Measurements from ENCODE around the gene TMC3. TPM values are rescaled to one million over a fixed set of nuclear protein-coding genes. Genes with fewer than 3 reads are reported as not detected.
A peak's percentile ranks its signal among the peaks of the same experiment; 100 is the strongest.

The TMC3 gene
- polyA plus RNA-seq, 1 of the 3 experiments (the other 2 are of a cell fraction), result not detected

DNA sequence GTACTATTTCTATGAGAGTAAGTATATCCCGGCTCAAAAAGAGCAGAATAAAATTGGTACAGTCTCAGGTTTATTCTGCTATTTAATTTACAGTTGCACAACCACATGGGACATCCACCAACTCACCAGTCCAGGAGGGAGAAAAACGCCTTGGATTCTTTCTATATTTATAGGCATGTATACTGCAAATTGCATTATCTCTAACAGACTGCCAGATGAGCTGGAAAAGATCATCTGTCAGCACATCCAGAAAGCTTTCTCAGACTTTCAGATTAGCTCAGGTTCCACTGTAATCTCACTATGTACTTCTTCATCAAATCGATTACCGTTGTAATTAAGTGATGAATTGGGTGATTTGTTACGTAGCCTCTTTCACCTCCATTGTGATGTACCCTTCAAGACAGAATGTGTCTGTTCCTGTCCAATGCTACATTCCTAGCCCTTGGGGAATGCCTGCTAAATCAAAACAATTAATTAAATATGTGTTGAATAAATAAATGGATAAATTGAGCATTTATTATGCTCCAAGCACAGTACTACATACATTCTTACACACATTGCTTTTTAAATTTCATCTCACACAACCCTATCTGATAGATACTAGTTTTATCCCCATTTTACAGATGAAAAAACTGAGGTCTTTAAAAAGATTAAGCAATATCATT is 38.1 kb upstream of the TMC3 start:
- no peaks in the 10 kb centered on the region for H4K20me1 ChIP-seq (ENCODE audit: insufficient read depth)
- H3K9ac ChIP-seq, result no peak overlapping the region
- 16% methylated on average over 5 of the region's 5 CpGs for WGBS (ENCODE audit: low lambda C conversion rate)
- ChIA-PET POLR2A (interaction anchor here (0.6 kb wide), 1 partner anchor 633 kb away, joined by 3 read pairs; the partner anchor contains the start of gene MEX3B), CTCF (interaction anchor here (1.6 to 7.3 kb wide), 5 partner anchors 12 to 786 kb away, joined by 6 to 93 read pairs (median 38); partner anchors contain the start of gene MEX3B)
- peaks cover 0 to 17% of the 10 kb centered on the region in 2 experiments; a peak in 2 of 4 replicates for H3K4me1 ChIP-seq (ENCODE audit: control insufficient read depth in 1 of 2, insufficient read depth in 2 of 2, low read depth in 1 of 2, low read length in 1 of 2)
- H2AFZ ChIP-seq (ENCODE audit: low read depth), result no peak overlapping the region
- H3K9me3 ChIP-seq, result no peaks in the 10 kb centered on the region
- no peaks in the 10 kb centered on the region for H3K27me3 ChIP-seq (ENCODE audit: insufficient read depth)
- no peaks in the 10 kb centered on the region for H3K9me2 ChIP-seq
- no peak overlapping the region for H3K4me3 ChIP-seq (ENCODE audit: low read depth in 2 of 2, low read length in 1 of 2)
- H3K4me2 ChIP-seq, result no peak overlapping the region
- DNase-seq, result peak; percentile 64
- H3F3A ChIP-seq (replicated peaks; ENCODE audit: insufficient read depth), result no peaks in the 10 kb centered on the region
- no peaks in the 10 kb centered on the region for H3K79me2 ChIP-seq (ENCODE audit: insufficient read depth)
- H3K27ac ChIP-seq (ENCODE audit: low read depth in 2 of 2, low read length in 1 of 2), result no peak overlapping the region; a peak in 1 of 4 replicates
- no peaks in the 10 kb centered on the region for H3K36me3 ChIP-seq (replicated peaks in 1 of 2; ENCODE audit: control insufficient read depth in 1 of 2, insufficient read depth in 2 of 2, low read length in 1 of 2)
- TF ChIP-seq RCOR1 (IDR thresholded peaks at IDR 0.05; ENCODE audit: low read length) (peak; percentile 92), MEF2A (IDR thresholded peaks at IDR 0.05; ENCODE audit: borderline replicate concordance, low read depth) (no peak), YY1 (IDR thresholded peaks at IDR 0.05; ENCODE audit: low read depth) (no peak), RFX5 (IDR thresholded peaks at IDR 0.05; ENCODE audit: low read length) (no peak), FOXJ3 (CRISPR knock-in tag; IDR thresholded peaks at IDR 0.05) (no peak), MXI1 (IDR thresholded peaks at IDR 0.05; ENCODE audit: low read depth, low read length) (no peak), CHD2 (IDR thresholded peaks at IDR 0.05; ENCODE audit: low read length, partially characterized antibody) (peak; percentile 10), FOXM1 (IDR thresholded peaks at IDR 0.05; ENCODE audit: low read depth) (no peak), TAF1 (IDR thresholded peaks at IDR 0.05; ENCODE audit: borderline replicate concordance, low read depth, low read length) (no peak), ELF1 (IDR thresholded peaks at IDR 0.05) (no peak), TCF12 (IDR thresholded peaks at IDR 0.05) (0 out of 2 replicates have a peak, but pooled peaks have one; percentile 3), RXRA (IDR thresholded peaks at IDR 0.05; ENCODE audit: borderline replicate concordance, low read depth) (no peak), GABPA (IDR thresholded peaks at IDR 0.05; ENCODE audit: low read depth) (no peak), SMC3 (IDR thresholded peaks at IDR 0.05; ENCODE audit: low read depth, low read length) (no peak), TEAD4 (IDR thresholded peaks at IDR 0.05; ENCODE audit: borderline replicate concordance, insufficient read depth) (no peak), EP300 (IDR thresholded peaks at IDR 0.05; ENCODE audit: borderline replicate concordance in 1 of 2, low read depth in 1 of 2, low read length in 1 of 2) (peak in 1 of 2 experiments; percentile 71; a peak in 1 of 4 replicates), NFIC (IDR thresholded peaks at IDR 0.05; ENCODE audit: borderline replicate concordance) (no peak), EZH2phosphoT487 (IDR thresholded peaks at IDR 0.05; ENCODE audit: borderline replicate concordance, low read depth) (no peak), NRF1 (IDR thresholded peaks at IDR 0.05; ENCODE audit: low read depth, low read length) (no peak), GATA2 (CRISPR knock-in tag; IDR thresholded peaks at IDR 0.05) (peak; percentile 3; the same call in 1 of the 2 replicates), FOSL2 (IDR thresholded peaks at IDR 0.05; ENCODE audit: borderline replicate concordance, low read depth) (no peak), POLR2AphosphoS5 (IDR thresholded peaks at IDR 0.05; ENCODE audit: low read depth, low read length) (no peak)
- TF ChIP-seq, protein P1, sequence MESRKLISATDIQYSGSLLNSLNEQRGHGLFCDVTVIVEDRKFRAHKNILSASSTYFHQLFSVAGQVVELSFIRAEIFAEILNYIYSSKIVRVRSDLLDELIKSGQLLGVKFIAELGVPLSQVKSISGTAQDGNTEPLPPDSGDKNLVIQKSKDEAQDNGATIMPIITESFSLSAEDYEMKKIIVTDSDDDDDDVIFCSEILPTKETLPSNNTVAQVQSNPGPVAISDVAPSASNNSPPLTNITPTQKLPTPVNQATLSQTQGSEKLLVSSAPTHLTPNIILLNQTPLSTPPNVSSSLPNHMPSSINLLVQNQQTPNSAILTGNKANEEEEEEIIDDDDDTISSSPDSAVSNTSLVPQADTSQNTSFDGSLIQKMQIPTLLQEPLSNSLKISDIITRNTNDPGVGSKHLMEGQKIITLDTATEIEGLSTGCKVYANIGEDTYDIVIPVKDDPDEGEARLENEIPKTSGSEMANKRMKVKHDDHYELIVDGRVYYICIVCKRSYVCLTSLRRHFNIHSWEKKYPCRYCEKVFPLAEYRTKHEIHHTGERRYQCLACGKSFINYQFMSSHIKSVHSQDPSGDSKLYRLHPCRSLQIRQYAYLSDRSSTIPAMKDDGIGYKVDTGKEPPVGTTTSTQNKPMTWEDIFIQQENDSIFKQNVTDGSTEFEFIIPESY (IDR thresholded peaks at IDR 0.05; ENCODE audit: borderline replicate concordance, low read depth), result no peak
- TF ChIP-seq, protein P2, sequence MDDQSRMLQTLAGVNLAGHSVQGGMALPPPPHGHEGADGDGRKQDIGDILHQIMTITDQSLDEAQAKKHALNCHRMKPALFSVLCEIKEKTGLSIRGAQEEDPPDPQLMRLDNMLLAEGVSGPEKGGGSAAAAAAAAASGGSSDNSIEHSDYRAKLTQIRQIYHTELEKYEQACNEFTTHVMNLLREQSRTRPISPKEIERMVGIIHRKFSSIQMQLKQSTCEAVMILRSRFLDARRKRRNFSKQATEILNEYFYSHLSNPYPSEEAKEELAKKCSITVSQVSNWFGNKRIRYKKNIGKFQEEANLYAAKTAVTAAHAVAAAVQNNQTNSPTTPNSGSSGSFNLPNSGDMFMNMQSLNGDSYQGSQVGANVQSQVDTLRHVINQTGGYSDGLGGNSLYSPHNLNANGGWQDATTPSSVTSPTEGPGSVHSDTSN (IDR thresholded peaks at IDR 0.05), result 0 out of 2 replicates have a peak, but pooled peaks have one; percentile 10
- TF ChIP-seq, protein P3, sequence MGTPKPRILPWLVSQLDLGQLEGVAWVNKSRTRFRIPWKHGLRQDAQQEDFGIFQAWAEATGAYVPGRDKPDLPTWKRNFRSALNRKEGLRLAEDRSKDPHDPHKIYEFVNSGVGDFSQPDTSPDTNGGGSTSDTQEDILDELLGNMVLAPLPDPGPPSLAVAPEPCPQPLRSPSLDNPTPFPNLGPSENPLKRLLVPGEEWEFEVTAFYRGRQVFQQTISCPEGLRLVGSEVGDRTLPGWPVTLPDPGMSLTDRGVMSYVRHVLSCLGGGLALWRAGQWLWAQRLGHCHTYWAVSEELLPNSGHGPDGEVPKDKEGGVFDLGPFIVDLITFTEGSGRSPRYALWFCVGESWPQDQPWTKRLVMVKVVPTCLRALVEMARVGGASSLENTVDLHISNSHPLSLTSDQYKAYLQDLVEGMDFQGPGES (IDR thresholded peaks at IDR 0.05; ENCODE audit: low read depth, low read length), result no peak
- TF ChIP-seq, protein P4, sequence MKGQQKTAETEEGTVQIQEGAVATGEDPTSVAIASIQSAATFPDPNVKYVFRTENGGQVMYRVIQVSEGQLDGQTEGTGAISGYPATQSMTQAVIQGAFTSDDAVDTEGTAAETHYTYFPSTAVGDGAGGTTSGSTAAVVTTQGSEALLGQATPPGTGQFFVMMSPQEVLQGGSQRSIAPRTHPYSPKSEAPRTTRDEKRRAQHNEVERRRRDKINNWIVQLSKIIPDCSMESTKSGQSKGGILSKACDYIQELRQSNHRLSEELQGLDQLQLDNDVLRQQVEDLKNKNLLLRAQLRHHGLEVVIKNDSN (IDR thresholded peaks at IDR 0.05; ENCODE audit: borderline replicate concordance, low read depth), result no peak
- TF ChIP-seq, protein P5, sequence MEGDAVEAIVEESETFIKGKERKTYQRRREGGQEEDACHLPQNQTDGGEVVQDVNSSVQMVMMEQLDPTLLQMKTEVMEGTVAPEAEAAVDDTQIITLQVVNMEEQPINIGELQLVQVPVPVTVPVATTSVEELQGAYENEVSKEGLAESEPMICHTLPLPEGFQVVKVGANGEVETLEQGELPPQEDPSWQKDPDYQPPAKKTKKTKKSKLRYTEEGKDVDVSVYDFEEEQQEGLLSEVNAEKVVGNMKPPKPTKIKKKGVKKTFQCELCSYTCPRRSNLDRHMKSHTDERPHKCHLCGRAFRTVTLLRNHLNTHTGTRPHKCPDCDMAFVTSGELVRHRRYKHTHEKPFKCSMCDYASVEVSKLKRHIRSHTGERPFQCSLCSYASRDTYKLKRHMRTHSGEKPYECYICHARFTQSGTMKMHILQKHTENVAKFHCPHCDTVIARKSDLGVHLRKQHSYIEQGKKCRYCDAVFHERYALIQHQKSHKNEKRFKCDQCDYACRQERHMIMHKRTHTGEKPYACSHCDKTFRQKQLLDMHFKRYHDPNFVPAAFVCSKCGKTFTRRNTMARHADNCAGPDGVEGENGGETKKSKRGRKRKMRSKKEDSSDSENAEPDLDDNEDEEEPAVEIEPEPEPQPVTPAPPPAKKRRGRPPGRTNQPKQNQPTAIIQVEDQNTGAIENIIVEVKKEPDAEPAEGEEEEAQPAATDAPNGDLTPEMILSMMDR (IDR thresholded peaks at IDR 0.05), result no peak
- TF ChIP-seq, protein P6, sequence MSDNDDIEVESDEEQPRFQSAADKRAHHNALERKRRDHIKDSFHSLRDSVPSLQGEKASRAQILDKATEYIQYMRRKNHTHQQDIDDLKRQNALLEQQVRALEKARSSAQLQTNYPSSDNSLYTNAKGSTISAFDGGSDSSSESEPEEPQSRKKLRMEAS (IDR thresholded peaks at IDR 0.05; ENCODE audit: low read depth), result no peak
